Vagina (tissue), 2 donors: Measurements from ENCODE around the gene PLCB1.

Source experiments
- CTCF ChIP-seq, 3 experiments: fragments of 450-650 bp in 2 of 3; fragments of 200-600 bp in 1 of 3; sonication (generic) in 1 of 3; IDR thresholded peaks; one replicate each; pipeline ENCODE4 v1.5.1; 2017 to 2019; ENCODE audit warnings: antibody characterized with exemption in 3 of 3, mild to moderate bottlenecking in 2 of 3, moderate library complexity in 2 of 3
- POLR2AphosphoS5 ChIP-seq, 2 donors: sonication (generic); formaldehyde crosslinking; IDR thresholded peaks; one replicate each; pipeline ENCODE4 v1.9.0; 2017; ENCODE audit warnings: antibody characterized with exemption in 2 of 2, mild to moderate bottlenecking in 2 of 2, low read depth in 1 of 2; ENCODE audit not compliant: insufficient read depth in 1 of 2

- TF ChIP-seq POLR2AphosphoS5 (IDR thresholded peaks at IDR 0.05; ENCODE audit: insufficient read depth in 1 of 2, low read depth in 1 of 2) (no peak), CTCF (IDR thresholded peaks at IDR 0.05) (no peak)
Observed at GRCh38 chr20:8756410-8756809, 624.3 kb downstream of the PLCB1 start.
